Measurements from ENCODE around the gene LUC7L2. TPM values are rescaled to one million over a fixed set of nuclear protein-coding genes. Genes with fewer than 3 reads are reported as not detected.
A peak's percentile ranks its signal among the peaks of the same experiment; 100 is the strongest.

The LUC7L2 gene
- polyA plus RNA-seq, 1 donor (not counting 4 experiments of a cell fraction or from before 2014, with no cell fraction given): 52.7 TPM

- H3K4me3 ChIP-seq (ENCODE audit: control insufficient read depth in 2 of 3, extremely low read depth in 1 of 3, insufficient read depth in 2 of 3, low read depth in 1 of 3, low read length in 3 of 3): peak overlapping the region; percentile 74 to 97 (median 97)
- peaks cover 14% of the 10 kb centered on the region for H3K79me2 ChIP-seq (ENCODE audit: control insufficient read depth, insufficient read depth, low read length)
- H3K36me3 ChIP-seq (ENCODE audit: control insufficient read depth in 2 of 2, extremely low read depth in 1 of 2, insufficient read depth in 2 of 2, low read length in 2 of 2): peaks cover 2 to 4% of the 10 kb centered on the region in 2 experiments
- H2AFZ ChIP-seq (ENCODE audit: control insufficient read depth, low read length): peak overlapping the region; percentile 99
- dilution Hi-C loops (cut with MboI; ENCODE audit: extremely low pct_ligation_motif_present, low sequenced_read_pairs): no loop called here
- H3K4me2 ChIP-seq (ENCODE audit: control insufficient read depth, extremely low read depth, insufficient read depth, low read depth, low read length): peak overlapping the region; percentile 100
- H4K20me1 ChIP-seq (ENCODE audit: control insufficient read depth, extremely low read depth, insufficient read depth, low read length): no peaks in the 10 kb centered on the region
- DNase-seq (ENCODE audit: low read depth, low spot score): no peak
- peak overlapping the region; percentile 99 for H3K9ac ChIP-seq (ENCODE audit: control insufficient read depth, extremely low read depth, insufficient read depth, low read length)
- H3K4me1 ChIP-seq (ENCODE audit: control insufficient read depth, extremely low read depth, insufficient read depth, low read length): peaks cover 5% of the 10 kb centered on the region
- H3K27ac ChIP-seq (ENCODE audit: control insufficient read depth, insufficient read depth, low read length): peak overlapping the region; percentile 90
- H3K9me1 ChIP-seq (ENCODE audit: control insufficient read depth, extremely low read depth, insufficient read depth, low read length): no peaks in the 10 kb centered on the region
- H3K9me3 ChIP-seq (ENCODE audit: control insufficient read depth, low read depth, low read length): no peaks in the 10 kb centered on the region
- no peak for TF ChIP-seq EZH2 (IDR thresholded peaks at IDR 0.05; ENCODE audit: low read length)
- TF ChIP-seq, protein P1, sequence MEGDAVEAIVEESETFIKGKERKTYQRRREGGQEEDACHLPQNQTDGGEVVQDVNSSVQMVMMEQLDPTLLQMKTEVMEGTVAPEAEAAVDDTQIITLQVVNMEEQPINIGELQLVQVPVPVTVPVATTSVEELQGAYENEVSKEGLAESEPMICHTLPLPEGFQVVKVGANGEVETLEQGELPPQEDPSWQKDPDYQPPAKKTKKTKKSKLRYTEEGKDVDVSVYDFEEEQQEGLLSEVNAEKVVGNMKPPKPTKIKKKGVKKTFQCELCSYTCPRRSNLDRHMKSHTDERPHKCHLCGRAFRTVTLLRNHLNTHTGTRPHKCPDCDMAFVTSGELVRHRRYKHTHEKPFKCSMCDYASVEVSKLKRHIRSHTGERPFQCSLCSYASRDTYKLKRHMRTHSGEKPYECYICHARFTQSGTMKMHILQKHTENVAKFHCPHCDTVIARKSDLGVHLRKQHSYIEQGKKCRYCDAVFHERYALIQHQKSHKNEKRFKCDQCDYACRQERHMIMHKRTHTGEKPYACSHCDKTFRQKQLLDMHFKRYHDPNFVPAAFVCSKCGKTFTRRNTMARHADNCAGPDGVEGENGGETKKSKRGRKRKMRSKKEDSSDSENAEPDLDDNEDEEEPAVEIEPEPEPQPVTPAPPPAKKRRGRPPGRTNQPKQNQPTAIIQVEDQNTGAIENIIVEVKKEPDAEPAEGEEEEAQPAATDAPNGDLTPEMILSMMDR (optimal IDR thresholded peaks at IDR 0.05 in 1 of 3, IDR thresholded peaks at IDR 0.05 in 1 of 3, conservative IDR thresholded peaks at IDR 0.05 in 1 of 3; ENCODE audit: extremely low read depth in 1 of 3, insufficient read depth in 2 of 3, low read length in 3 of 3): no peak
- no peaks in the 10 kb centered on the region for H3K27me3 ChIP-seq (ENCODE audit: control insufficient read depth, extremely low read depth, insufficient read depth, low read length)
- FAIRE-seq: peak; percentile 26
Observed at GRCh38 chr7:139341776-139342226, 17.9 kb upstream of the LUC7L2 start.

DNA sequence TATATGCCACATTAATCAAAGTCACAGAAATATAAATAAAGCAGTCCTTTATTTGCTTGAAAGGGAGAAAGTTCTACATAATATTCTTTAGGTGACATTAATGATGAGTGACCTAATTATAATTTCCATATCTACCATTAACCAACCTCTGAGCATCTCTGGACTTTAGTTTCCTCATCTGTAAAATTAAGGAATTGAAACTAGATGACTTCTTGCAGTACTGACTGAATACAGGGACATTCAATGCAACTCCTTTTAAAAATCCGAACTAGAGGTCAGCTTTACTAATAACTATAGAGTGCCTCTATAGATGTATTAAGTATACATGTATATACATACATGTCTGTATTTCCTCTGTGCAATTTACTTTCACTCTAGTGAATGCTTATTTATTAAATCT is 14.7 kb upstream of the LUC7L2 start:
- no peak overlapping the region for H3K4me2 ChIP-seq (ENCODE audit: control insufficient read depth, extremely low read depth, insufficient read depth, low read depth, low read length)
- FAIRE-seq (no peak), DNase-seq (ENCODE audit: low read depth, low spot score) (no peak)
- H3K27ac ChIP-seq (ENCODE audit: control insufficient read depth, insufficient read depth, low read length): no peak overlapping the region
- H3K4me1 ChIP-seq (ENCODE audit: control insufficient read depth, extremely low read depth, insufficient read depth, low read length): peaks cover 5% of the 10 kb centered on the region
- no peak overlapping the region for H3K4me3 ChIP-seq (ENCODE audit: control insufficient read depth in 2 of 3, extremely low read depth in 1 of 3, insufficient read depth in 2 of 3, low read depth in 1 of 3, low read length in 3 of 3)
- peaks cover 2 to 4% of the 10 kb centered on the region in 2 experiments for H3K36me3 ChIP-seq (ENCODE audit: control insufficient read depth in 2 of 2, extremely low read depth in 1 of 2, insufficient read depth in 2 of 2, low read length in 2 of 2)
- no peak overlapping the region for H2AFZ ChIP-seq (ENCODE audit: control insufficient read depth, low read length)
- peaks cover 14% of the 10 kb centered on the region for H3K79me2 ChIP-seq (ENCODE audit: control insufficient read depth, insufficient read depth, low read length)
- H3K27me3 ChIP-seq (ENCODE audit: control insufficient read depth, extremely low read depth, insufficient read depth, low read length): no peaks in the 10 kb centered on the region
- dilution Hi-C loops (cut with MboI; ENCODE audit: extremely low pct_ligation_motif_present, low sequenced_read_pairs): no loop called here
- no peak overlapping the region for H3K9ac ChIP-seq (ENCODE audit: control insufficient read depth, extremely low read depth, insufficient read depth, low read length)
- H4K20me1 ChIP-seq (ENCODE audit: control insufficient read depth, extremely low read depth, insufficient read depth, low read length): no peaks in the 10 kb centered on the region
- H3K9me3 ChIP-seq (ENCODE audit: control insufficient read depth, low read depth, low read length): no peaks in the 10 kb centered on the region
- no peaks in the 10 kb centered on the region for H3K9me1 ChIP-seq (ENCODE audit: control insufficient read depth, extremely low read depth, insufficient read depth, low read length)
- TF ChIP-seq EZH2 (IDR thresholded peaks at IDR 0.05; ENCODE audit: low read length): no peak
- TF ChIP-seq, protein P1 (optimal IDR thresholded peaks at IDR 0.05 in 1 of 3, IDR thresholded peaks at IDR 0.05 in 1 of 3, conservative IDR thresholded peaks at IDR 0.05 in 1 of 3; ENCODE audit: extremely low read depth in 1 of 3, insufficient read depth in 2 of 3, low read length in 3 of 3): no peak
